Loucy (cell line): ENCODE measurements around the gene FBP2.

Source experiments
- CTCF ChIP-seq: fragments of 200-600 bp; sonication (generic); conservative IDR thresholded peaks from 2 replicates; pipeline ENCODE4 v1.5.1; 2014; ENCODE audit warnings: mild to moderate bottlenecking, antibody characterized with exemption, low read length
- EZH2phosphoT487 ChIP-seq: fragments of 200-600 bp; IDR thresholded peaks from 2 replicates; pipeline ENCODE4 v1.6.1; 2018; ENCODE audit warnings: antibody characterized with exemption, mild to moderate bottlenecking, moderate library complexity, borderline replicate concordance

- no peak for TF ChIP-seq CTCF
- TF ChIP-seq EZH2phosphoT487 = no peak
These were observed 54.7 kb downstream of the FBP2 start for GRCh38 chr9:94538908-94539307.
